ENCODE measurements around the gene ELK3. TPM values are rescaled to one million over a fixed set of nuclear protein-coding genes. Genes with fewer than 3 reads are reported as not detected.

ELK3 gene
- polyA plus RNA-seq, 1 experiment = 31.2 TPM

- H3K27ac ChIP-seq (ENCODE audit: low read depth, low read length) = no peak overlapping the region
- no peak for DNase-seq (ENCODE audit: low read depth, low spot score)
- no peak for TF ChIP-seq CTCF (IDR thresholded peaks at IDR 0.05; ENCODE audit: low read depth, low read length)
- ChIA-PET POLR2A (no interaction called here), CTCF (interaction anchor here (1.3 kb wide), 1 partner anchor 42 kb away, joined by 4 read pairs; no protein-coding TSS in a partner anchor)
- H3K27me3 ChIP-seq (ENCODE audit: control insufficient read depth, insufficient read depth, low read length) = peaks cover 4% of the 10 kb centered on the region
- H3K4me3 ChIP-seq (ENCODE audit: low read depth, low read length) = no peak overlapping the region
- peaks cover 12% of the 10 kb centered on the region for H3K9me3 ChIP-seq (ENCODE audit: control insufficient read depth, insufficient read depth, low read length)
Measured at GRCh38 chr12:96172981-96173380, 21.2 kb upstream of the ELK3 start.

- no peak overlapping the region for H3K27ac ChIP-seq (ENCODE audit: low read depth, low read length)
- no peak overlapping the region for H3K4me3 ChIP-seq (ENCODE audit: low read depth, low read length)
- H3K9me3 ChIP-seq (ENCODE audit: control insufficient read depth, insufficient read depth, low read length) = peaks cover 12% of the 10 kb centered on the region; the same call in 1 of the 2 replicates
- POLR2A ChIA-PET = no interaction called here
- no peak for TF ChIP-seq CTCF (IDR thresholded peaks at IDR 0.05; ENCODE audit: low read depth, low read length)
- CTCF ChIA-PET = no interaction called here
- DNase-seq (ENCODE audit: low read depth, low spot score) = no peak
- peaks cover 4% of the 10 kb centered on the region for H3K27me3 ChIP-seq (ENCODE audit: control insufficient read depth, insufficient read depth, low read length)
Measured at GRCh38 chr12:96176575-96176974, 17.6 kb upstream of the ELK3 start.

GRCh38 chr12:96177013-96177412 is 17.2 kb upstream of the ELK3 start:
- DNase-seq (ENCODE audit: low read depth, low spot score) = no peak
- no peak for TF ChIP-seq CTCF (IDR thresholded peaks at IDR 0.05; ENCODE audit: low read depth, low read length)
- ChIA-PET POLR2A (no interaction called here), CTCF (no interaction called here)
- peaks cover 4% of the 10 kb centered on the region for H3K27me3 ChIP-seq (ENCODE audit: control insufficient read depth, insufficient read depth, low read length)
- no peak overlapping the region for H3K4me3 ChIP-seq (ENCODE audit: low read depth, low read length)
- no peak overlapping the region for H3K27ac ChIP-seq (ENCODE audit: low read depth, low read length)
- peaks cover 12% of the 10 kb centered on the region; the same call in 1 of the 2 replicates for H3K9me3 ChIP-seq (ENCODE audit: control insufficient read depth, insufficient read depth, low read length)

GRCh38 chr12:96183734-96184370 is 10.3 kb upstream of the ELK3 start:
- ChIA-PET POLR2A (interaction anchor here (0.7 kb wide), 1 partner anchor 22 kb away, joined by 4 read pairs; no protein-coding TSS in a partner anchor), CTCF (interaction anchor here (0.6 to 0.7 kb wide), 2 partner anchors 31 to 136 kb away, joined by 3 to 4 read pairs; no protein-coding TSS in a partner anchor)
- no peaks in the 10 kb centered on the region for H3K9me3 ChIP-seq (ENCODE audit: control insufficient read depth, insufficient read depth, low read length)

More at GRCh38 chr12:96183734-96184370, 10.3 kb upstream of the ELK3 start:
- H3K4me3 ChIP-seq (ENCODE audit: low read depth, low read length) = no peak overlapping the region
- TF ChIP-seq CTCF (IDR thresholded peaks at IDR 0.05; ENCODE audit: low read depth, low read length) = no peak
- DNase-seq (ENCODE audit: low read depth, low spot score) = no peak
- no peak overlapping the region for H3K27ac ChIP-seq (ENCODE audit: low read depth, low read length)
- H3K27me3 ChIP-seq (ENCODE audit: control insufficient read depth, insufficient read depth, low read length) = peaks cover 3% of the 10 kb centered on the region

Data from AG04450 (cell line).